ENCODE results near the gene RPS6KA2.

DNA sequence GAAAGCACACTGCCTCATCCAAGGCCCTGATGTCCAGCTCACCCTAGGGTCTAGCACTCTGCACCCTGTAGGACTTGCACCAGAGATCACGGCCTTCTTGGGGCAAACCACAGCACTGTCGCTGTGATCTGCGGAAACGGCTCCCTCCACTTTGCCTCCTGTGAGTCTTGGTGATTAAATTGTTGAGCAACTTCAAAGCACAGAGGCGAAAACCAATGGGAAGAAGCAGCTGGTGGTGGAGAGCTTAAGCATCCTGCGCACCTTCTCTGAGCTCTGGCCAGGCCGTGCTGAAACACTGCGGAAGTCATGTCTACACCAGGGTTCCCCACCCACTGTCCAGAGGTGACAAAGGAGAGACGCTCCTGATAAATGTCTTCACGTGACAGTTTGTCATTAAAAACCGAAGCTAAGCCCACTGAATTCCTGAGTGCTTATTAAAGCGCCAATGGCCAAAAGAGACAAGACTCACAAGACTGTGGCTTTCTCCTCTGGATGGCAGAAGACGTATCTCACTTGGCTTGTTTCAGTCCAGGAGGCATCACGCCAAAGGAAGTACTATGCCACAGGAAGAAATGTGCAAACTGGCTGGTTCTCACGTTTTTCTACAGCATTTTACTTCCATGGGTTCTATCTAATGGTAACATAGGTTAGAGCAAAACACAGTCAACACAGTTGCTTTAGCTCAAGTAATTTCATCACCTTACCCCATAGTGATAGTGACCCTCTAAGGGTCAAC, 43.7 kb downstream of the RPS6KA2 start:
- TF ChIP-seq, protein P1, sequence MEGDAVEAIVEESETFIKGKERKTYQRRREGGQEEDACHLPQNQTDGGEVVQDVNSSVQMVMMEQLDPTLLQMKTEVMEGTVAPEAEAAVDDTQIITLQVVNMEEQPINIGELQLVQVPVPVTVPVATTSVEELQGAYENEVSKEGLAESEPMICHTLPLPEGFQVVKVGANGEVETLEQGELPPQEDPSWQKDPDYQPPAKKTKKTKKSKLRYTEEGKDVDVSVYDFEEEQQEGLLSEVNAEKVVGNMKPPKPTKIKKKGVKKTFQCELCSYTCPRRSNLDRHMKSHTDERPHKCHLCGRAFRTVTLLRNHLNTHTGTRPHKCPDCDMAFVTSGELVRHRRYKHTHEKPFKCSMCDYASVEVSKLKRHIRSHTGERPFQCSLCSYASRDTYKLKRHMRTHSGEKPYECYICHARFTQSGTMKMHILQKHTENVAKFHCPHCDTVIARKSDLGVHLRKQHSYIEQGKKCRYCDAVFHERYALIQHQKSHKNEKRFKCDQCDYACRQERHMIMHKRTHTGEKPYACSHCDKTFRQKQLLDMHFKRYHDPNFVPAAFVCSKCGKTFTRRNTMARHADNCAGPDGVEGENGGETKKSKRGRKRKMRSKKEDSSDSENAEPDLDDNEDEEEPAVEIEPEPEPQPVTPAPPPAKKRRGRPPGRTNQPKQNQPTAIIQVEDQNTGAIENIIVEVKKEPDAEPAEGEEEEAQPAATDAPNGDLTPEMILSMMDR (IDR thresholded peaks at IDR 0.05) = no peak
- no peak for TF ChIP-seq EZH2 (IDR thresholded peaks at IDR 0.05; ENCODE audit: borderline replicate concordance, insufficient read depth, low read depth, low read length, poor library complexity, severe bottlenecking)

Data from B cell (primary cell).